GM12864 (cell line): ENCODE data around the gene ELMO1.
A peak's percentile ranks its signal among the peaks of the same experiment; 100 is the strongest.

ENCODE experiments used
- DNase-seq: peaks from one replicate; pipeline ENCODE4 v3.0.0-alpha.2; 2011; ENCODE audit warnings: low read depth
- H3K4me3 ChIP-seq: 2 replicates; pipeline ENCODE4 v1.5.1; 2011; ENCODE audit warnings: mild to moderate bottlenecking, low read depth, low read length, control low read depth
- TF ChIP-seq, protein P1 (sequence below): IDR thresholded peaks from 2 replicates; pipeline ENCODE4 v1.5.1; 2011; ENCODE audit warnings: low read depth, mild to moderate bottlenecking, moderate library complexity, low read length, control low read depth, inconsistent platforms; ENCODE audit errors: missing control alignments

The ELMO1 gene

DNA sequence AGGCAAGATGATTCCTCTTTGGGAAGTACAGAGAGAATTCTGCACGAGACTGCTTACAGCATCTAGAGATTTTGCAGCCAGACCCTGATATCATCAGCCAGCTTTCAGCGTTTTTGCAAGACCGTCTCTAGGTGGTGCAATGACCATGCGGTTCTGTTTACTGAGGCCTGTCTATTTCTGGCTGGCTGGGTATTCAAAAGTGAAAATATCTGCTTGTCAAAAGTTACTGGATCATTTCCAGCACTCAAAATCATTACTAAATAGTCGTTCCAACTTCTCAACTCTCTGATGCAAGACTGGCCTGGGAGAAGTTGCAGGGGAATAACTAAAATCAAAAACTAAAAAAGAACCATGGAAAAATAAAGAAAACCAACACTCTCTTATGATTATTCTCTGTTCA is 240.1 kb downstream of the ELMO1 start:
- TF ChIP-seq, protein P1, sequence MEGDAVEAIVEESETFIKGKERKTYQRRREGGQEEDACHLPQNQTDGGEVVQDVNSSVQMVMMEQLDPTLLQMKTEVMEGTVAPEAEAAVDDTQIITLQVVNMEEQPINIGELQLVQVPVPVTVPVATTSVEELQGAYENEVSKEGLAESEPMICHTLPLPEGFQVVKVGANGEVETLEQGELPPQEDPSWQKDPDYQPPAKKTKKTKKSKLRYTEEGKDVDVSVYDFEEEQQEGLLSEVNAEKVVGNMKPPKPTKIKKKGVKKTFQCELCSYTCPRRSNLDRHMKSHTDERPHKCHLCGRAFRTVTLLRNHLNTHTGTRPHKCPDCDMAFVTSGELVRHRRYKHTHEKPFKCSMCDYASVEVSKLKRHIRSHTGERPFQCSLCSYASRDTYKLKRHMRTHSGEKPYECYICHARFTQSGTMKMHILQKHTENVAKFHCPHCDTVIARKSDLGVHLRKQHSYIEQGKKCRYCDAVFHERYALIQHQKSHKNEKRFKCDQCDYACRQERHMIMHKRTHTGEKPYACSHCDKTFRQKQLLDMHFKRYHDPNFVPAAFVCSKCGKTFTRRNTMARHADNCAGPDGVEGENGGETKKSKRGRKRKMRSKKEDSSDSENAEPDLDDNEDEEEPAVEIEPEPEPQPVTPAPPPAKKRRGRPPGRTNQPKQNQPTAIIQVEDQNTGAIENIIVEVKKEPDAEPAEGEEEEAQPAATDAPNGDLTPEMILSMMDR, result peak; percentile 46
- DNase-seq, result peak; percentile 26
- no peak overlapping the region for H3K4me3 ChIP-seq

DNA sequence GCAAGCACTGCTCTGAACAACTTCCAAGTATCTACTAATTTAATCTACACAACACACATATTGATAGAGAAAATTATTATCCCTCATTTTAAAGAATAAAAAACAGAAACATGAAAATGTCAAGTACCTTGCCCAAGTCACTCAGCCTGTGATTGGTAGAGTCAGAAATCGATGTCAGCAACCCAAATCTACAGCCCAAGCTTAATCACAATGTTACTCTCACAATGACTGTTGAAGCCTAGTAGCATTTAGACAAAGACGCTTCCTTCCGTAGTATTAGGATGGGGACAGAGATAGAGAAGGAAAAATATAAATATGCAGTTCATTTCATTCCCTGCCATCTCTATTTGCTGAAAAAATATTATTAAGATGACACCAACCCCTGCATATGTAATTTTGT is 242.5 kb downstream of the ELMO1 start:
- no peak overlapping the region for H3K4me3 ChIP-seq
- no peak for DNase-seq
- TF ChIP-seq, protein P1, result no peak

DNA sequence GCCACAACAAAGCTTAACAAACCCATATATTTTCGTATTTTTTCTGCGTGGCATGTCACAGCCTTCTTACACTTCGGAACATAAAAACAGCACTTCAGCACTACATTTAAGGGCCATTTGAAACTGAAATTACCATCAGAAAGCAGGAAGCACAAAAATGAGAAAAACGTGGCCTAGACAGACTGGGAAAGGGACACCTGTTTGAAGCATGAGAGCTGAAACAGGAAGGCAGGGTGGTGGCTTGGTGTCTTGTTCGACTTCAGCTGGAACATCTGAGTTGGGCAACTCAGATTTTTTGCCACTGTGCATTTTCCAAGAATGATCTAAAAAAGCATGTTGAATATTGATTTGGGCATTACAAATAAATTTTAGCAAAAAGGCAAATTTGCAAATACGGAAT is 243.2 kb downstream of the ELMO1 start:
- TF ChIP-seq, protein P1, result no peak
- no peak overlapping the region for H3K4me3 ChIP-seq
- no peak for DNase-seq

DNA sequence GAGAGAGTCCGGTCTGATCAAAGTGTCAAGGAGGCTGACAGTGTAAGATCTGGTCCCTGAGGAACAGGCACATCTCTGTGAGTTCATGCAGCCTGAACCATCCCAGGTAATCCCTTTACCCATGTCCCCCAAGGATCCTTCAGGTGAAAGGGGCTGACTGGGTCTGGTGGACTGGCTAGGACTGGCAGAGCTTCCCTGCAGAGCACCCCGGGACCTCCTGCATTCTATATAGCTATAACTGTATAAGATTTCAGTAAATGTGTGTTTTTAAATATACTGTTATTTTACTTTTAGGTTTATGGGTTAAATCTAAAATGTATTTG is 246.8 kb downstream of the ELMO1 start:
- DNase-seq, result no peak
- H3K4me3 ChIP-seq, result no peak overlapping the region
- TF ChIP-seq, protein P1, result no peak

DNA sequence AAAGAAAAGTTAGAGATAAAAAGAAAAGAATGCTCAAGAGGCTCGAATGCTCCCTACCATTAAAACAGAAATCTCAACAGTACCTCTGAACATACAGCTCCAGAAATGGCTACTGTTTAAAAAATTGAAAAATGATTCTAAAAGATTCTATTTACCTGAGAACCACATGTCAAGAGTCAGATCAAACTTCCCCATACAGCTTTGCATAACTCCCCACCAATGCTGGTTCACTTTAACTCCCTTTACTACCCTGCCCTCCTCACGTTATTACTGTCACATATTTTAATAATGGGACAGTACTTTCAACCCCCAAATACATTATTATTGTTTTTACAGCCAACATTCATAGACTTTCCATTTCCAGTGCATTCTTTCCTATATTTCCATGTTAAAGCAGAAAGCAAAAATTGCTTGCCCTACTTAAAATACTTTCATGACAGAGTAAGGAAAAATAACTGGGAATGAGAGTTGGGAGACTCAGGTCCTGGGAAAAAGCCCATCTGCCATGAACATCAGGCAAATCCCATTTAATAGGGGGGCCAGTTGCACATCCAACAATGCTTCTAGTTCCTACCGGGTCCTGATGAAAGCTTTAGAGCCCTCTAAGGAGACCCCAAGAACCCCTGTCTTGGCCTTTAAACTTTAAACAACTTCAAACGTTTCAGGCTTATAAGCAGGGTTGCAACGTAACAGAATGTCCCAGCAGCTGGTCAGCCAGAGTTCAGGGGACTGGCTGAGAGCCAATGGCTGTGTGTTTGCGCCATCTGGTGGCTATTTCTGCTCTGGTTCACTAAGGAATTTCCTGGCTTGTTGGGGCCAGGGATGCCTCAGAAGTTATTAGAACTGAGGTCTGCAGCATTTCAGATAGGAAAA is 247.4 kb downstream of the ELMO1 start:
- TF ChIP-seq, protein P1, result peak; percentile 84
- DNase-seq, result peak; percentile 29
- no peak overlapping the region for H3K4me3 ChIP-seq

DNA sequence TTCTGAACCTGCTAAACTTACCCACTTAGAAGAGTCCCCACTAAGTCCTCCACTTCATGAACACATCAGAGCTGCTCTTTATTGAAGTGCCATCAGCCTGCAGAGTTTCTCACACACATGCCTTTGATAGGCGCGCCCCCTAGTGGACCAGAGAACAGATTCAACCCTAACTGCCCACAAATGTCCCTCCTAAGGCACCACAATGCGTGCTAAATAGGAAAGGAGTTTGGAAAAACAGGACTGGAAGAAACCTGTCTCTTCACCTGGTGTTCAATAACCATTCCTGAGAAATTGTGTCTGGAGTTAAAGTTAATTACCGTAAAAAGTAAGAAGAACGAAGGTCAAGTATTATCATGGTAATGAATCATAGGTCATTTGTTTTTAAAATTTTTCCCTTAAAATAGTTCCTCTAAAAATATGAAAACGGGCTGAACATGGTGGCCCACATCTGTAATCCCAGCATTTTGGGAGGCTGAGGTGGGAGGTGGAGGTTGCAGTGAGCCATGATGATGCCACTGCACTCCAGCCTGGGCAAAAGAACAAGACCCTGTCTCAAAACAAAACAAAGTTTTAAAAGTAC is 249.7 kb downstream of the ELMO1 start:
- DNase-seq, result peak; percentile 27
- H3K4me3 ChIP-seq, result no peak overlapping the region
- TF ChIP-seq, protein P1, result peak; percentile 90
